SH-SY5Y (cell line): ENCODE measurements around the gene MAP3K14.

Experiments used
- GATA2 ChIP-seq: IDR thresholded peaks from 2 replicates; pipeline ENCODE4 v1.6.1; 2011; ENCODE audit warnings: mild to moderate bottlenecking, low read depth, low read length
- GATA3 ChIP-seq: IDR thresholded peaks from 2 replicates; pipeline ENCODE4 v1.6.1; 2011; ENCODE audit warnings: low read depth, mild to moderate bottlenecking, low read length, moderate library complexity

- TF ChIP-seq GATA3 (no peak), GATA2 (no peak)
These were observed 62.9 kb downstream of the MAP3K14 start for GRCh38 chr17:45253879-45254278.
